Esophagus mucosa (tissue), 1 donor: ENCODE data around the gene GCAT. TPM values are rescaled to one million over a fixed set of nuclear protein-coding genes. Genes with fewer than 3 reads are reported as not detected.
"Not testable (repeated sequence)": the region's sequence is repeated elsewhere in the genome, so short reads cannot be mapped to it uniquely, and the experiment has no call there.

Experiments
- ATAC-seq: fragments of 200-7000 bp; cut with Tn5 transposase; one replicate; pipeline ENCODE4 v1.9.1; 2020
- total RNA-seq: library from RNA; stranded (reverse); gene quantifications from one replicate; pipeline ENCODE4 v1.2.4, GENCODE V29; 2023
- donor health status: DM: yes; HTN: yes; CAD: no.

GCAT gene
- total RNA-seq, 1 donor from 2014 or later, result 21.7 TPM

DNA sequence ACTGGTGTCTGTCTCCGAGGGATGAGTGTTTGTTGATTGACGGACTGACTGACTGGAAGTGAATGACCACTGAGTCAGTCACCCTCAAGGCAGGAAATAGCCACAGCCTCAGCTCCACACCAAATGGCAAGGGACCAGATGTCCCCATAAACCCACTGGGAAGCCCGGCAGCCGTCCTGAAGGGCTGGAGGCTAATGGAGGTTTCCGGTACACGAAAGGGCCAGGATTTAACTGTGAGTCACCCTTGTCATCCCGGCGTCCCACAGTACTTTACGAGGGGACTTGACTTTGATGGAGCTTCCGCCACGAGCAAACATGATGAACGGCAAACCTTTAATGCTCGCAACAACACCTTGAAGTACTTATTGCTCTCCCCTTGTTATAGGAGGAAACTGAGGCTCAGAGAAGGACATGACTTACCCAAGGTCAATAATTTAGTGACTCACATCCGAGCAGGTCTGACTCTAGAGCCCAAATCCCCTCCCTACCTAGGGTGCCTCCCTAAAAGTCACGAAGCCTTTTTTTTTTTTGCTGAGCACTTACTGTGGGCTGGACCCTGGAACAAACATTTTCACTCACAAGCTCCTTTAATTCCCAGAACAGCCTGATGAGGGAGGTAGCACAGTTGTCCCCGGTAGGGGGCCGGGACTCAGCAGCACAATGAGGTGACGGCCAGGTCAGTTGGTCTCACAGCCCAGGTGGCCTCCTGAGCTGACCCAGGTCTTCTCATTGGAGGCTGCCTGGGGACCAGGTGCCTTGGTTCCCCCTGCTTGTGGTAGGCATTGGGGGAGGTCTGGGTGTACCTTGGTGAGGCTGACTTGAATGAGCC is 25.2 kb upstream of the GCAT start:
- peak; percentile 36 for ATAC-seq

DNA sequence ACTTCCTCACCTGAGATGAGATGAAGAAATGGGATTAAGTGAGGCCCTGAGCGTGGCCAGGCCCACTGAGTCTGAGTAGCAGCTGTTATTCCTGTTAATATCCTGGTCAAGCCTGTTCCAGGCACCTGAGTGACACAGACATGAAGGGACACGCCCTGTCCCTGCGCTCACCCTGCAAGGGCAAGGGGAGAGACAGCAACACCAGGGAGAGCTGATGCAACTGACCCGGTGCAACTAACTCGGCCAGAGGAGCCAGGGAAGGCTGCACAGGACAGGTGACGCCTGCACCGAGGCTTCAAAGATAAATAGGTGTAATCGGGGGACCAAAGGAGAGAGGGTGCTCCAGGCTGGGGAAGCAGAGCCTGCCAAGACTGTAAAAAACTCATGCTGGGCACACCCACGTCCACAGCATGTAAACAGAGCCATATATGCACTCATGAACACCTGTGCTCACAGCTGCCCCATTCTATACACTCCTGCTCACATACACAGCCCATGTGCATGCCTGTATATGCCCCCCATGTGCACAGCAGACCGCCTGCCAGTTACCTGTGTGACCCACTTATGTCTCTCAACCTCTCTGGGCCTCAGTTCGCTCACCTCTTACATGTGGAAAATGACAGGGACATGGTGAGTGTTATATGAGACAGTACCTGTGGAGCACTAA is 22.8 kb upstream of the GCAT start:
- ATAC-seq, result peak; percentile 91

- ATAC-seq, result no peak
Observed at GRCh38 chr22:37790234-37790633, 17.5 kb upstream of the GCAT start.

- peak; percentile 80 for ATAC-seq
Observed at GRCh38 chr22:37792494-37792893, 15.2 kb upstream of the GCAT start.

DNA sequence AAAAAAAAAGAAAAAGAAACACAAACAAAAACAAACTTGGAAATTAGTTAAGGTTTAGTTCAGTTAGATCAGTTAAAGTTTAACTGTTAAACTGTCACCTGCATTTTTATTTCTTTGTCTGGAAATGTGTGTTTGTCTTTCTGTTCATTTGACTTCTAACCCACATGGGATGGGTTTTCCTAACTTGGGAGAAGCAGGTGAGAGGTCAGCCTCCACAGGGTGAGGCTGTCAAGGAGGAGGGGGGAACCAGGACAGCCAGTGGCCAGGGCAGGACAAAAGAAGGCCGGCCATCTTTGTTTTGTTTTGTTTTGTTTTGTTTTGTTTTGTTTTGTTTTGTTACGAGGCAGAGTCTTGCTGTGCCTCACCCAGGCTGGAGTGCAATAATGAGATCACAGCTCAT is 13.4 kb upstream of the GCAT start:
- no peak for ATAC-seq

DNA sequence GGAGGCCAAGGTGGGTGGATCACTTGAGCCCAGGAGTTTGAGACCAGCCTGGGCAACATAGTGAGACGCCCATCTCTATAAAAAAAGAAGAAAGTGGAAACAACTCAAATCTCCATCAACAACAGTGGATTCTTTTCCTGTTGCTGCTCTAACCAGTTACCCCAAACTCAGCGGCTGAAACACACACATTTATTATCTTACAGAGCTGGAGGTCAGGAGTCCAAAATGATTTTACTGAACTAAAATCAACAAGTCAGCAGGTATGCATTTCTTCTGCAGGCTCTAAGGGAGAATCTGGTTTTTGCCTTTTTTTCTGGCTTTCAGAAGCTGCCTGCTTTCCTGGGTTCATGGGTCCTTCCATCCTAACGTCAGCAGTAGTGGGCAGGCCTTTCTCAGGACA is 11.7 kb upstream of the GCAT start:
- ATAC-seq, result no peak

DNA sequence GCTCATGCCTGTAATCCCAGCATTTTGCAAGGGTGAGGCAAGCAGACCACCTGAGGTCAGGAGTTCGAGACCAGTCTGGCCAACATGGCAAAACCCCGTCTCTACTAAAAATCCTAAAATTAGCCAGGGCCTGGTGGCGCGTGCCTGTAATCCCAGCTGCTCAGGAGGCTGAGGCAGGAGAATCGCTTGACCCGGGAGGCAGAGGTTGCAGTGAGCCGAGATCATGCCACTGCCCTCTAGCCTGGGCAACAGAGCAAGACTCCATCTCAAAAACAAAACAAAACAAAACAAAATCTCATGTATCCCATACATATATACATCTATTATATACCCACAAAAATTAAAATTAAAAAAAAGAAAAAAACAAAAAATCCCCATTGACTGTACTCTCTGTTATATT is 10.5 kb upstream of the GCAT start:
- not testable (repeated sequence) for ATAC-seq

GRCh38 chr22:37797874-37798500 is 9.7 kb upstream of the GCAT start:
- no peak for ATAC-seq

DNA sequence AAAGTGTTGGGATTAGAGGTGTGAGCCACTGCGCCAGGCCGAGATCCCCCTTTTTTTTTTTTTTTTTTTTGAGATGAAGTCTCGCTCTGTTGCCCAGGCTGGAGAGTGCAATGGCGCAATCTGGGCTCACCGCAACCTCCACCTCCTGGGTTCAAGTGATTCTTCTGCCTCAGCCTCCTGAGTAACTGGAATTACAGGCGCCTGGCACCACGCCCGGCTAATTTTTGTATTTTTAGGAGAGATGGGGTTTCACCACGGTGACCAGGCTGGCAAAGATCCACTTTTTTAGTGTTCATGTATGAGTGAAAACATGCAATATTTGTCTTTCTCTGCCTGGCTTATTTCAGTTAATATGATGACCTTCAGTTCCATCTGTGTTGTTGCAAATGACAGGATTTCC is 7.8 kb upstream of the GCAT start:
- ATAC-seq, result not testable (repeated sequence)

DNA sequence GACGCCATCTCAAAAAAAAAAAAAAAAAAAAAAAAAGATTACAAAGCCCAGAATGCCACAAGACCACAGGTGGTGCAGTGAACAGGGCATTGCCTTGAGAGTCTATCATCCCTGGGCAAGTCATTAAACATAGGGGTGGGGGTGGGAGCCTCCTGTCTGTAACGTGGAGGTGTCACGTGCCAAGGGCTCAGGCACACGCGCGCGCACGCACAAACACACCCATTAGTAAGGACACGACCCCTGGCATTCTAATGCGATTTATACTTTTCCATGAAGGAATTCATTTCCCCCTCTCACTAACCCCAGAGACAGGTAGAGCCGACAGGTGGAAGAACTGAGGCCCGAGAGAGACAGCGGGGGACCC is 5.8 kb upstream of the GCAT start:
- no peak for ATAC-seq

- peak; percentile 4 for ATAC-seq
Observed at GRCh38 chr22:37802310-37803194, 5.2 kb upstream of the GCAT start.

DNA sequence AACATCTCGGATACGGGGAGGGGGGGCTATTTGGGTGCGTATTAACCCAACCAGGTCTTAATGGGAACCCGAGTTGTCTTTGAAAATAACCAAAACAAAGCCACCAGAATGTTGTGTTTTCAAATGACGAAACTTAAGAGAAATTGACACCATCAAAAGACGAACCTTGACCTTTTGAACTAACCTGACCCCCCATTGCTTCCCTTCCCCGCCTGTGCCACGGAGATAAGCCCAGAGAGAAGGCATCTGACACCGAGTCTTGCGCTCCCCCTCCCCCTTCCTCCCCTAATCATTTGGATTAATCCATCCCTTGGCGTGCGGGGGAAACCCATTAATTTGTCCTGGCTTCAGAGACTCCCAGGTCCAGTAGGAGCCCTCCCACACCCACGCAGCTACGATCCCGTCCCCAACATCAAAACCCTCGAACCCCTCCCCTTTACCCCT is 4.5 kb upstream of the GCAT start:
- ATAC-seq, result no peak

DNA sequence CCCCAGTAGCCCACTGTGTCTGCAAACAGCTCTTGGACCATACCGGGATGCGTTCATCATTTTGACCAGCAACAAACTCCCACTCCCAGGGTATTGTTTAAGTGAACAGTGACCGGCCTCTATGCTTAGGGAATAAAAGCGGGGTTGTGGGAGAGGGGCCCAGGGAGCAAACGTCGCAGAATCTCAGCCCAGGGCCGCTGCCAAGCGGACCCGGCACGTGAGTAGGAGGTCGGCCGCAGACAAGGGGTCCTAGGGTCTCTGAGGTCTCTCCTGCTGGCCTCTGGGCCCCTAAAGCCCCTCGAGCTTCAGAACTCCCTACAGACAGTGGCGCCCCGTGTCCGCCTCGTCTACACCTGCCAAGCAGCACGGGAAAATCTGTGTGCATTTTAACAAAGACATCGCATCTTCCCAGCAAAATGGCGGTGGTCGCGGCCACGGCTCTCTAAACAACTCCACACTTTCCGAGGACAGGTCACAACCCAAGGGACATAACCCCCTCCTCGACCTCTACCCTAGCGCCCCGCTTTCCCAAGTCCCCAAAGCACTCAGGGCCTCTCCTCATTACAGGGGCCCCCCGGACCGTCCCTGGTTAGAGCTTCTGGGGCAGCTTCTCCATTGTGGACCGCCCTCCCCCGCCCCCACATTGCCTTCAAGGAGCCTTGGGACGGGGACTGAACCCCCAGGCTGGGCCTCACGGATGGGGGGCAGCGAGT is 3.9 kb upstream of the GCAT start:
- ATAC-seq, result no peak

DNA sequence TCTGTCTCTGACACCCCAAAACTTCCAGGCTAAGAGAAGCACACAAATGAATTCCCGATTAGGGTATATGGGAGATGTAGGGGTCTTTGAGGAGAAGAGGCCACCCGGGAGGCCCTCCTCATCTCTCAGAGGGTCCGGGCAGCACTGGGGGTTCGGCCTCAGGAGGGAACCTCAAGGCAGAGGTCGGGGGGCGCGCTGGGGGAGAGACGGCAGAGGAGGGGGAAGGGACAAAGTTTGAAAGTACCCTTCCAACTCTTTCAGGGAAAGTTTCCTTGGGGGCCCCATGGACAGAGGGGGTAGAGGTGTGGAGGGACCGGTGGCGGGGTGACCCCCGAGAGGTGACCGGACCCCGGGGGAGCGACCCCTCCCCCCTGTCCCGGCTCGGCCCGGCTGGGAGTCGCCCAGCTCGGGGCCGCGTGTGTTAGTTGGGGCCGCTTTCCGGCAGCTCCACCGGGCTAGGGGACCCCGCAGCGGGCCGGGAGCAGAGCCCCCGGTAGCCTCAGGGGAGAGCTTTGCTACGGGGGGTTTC is 3.3 kb upstream of the GCAT start:
- ATAC-seq, result no peak

DNA sequence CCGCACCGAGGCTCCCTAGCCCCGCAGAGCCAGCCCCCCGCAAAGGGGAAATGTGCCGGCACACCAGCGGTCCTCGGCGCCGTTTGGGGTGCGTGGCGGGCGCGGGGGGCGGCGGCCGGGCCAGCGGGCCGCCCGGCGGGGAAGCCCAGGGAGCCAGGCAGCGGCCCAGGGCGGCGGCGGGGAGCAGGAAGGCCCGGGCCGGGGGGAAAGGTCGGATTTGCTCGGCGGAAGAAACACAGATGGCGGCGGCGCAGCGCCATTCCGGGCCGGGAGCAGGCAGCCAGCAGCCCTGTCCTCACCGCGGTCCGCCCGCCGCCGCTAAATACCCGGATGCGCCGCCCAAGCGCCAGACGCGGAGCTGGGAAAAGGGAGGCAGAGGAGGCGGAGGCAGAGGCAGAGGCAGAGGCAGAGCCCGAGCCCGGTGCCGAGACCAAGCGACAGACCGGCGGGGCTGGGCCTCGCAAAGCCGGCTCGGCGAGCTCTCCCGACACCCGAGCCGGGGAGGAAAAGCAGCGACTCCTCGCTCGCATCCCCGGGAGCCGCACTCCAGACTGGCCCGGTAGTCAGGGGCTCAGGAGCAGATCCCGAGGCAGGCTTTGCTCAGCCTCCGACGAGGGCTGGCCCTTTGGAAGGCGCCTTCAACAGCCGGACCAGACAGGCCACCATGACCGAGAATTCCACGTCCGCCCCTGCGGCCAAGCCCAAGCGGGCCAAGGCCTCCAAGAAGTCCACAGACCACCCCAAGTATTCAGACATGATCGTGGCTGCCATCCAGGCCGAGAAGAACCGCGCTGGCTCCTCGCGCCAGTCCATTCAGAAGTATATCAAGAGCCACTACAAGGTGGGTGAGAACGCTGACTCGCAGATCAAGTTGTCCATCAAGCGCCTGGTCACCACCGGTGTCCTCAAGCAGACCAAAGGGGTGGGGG is 2.6 kb upstream of the GCAT start:
- peak; percentile 65 for ATAC-seq

- ATAC-seq, result no peak
Observed at GRCh38 chr22:37805810-37806277, 1.9 kb upstream of the GCAT start.

DNA sequence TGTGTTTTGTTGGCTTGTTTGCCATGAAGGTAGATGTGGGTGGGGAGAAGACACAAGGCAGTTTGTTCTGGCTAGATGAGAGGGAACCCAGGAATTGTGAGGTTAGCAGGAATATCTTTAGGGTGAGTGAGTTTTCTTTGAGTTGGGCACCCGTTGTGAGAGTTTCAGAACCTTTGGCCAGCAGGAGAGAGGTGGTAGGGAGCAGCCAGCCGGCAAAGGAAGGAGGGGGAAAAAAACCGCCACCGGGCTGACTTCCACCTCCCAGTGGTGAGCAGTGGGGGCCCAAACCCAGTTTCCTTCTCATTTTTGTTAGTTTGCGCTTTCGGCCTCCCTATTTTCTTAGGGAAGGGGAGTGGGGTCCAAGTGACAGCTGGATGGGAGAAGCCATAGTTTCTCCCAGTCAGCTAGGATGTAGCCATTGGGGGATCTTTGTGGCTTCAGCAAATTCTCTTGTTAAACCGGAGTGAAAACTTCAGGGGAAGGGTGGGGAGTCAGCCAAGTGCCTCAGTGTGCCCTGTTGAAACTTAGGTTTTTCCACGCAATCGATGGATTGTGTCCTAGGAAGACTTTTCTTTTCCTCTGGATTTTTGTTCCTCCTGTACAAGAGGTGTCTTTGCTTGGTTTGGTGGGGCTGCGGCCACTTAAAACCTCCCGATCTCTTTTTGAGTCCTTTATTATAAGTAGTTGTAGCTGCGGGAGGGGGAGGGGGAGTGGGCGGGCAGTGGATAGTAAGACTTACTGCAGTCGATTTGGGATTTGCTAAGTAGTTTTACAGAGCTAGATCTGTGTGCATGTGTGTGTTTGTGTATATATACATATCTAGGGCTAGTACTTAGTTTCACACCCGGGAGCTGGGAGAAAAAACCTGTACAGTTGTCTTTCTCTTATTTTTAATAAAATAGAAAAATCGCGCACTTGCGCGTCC is 1.1 kb upstream of the GCAT start:
- ATAC-seq, result no peak

- no peak for ATAC-seq
Observed at GRCh38 chr22:37808294-37808657, 542 bp downstream of the GCAT start.

DNA sequence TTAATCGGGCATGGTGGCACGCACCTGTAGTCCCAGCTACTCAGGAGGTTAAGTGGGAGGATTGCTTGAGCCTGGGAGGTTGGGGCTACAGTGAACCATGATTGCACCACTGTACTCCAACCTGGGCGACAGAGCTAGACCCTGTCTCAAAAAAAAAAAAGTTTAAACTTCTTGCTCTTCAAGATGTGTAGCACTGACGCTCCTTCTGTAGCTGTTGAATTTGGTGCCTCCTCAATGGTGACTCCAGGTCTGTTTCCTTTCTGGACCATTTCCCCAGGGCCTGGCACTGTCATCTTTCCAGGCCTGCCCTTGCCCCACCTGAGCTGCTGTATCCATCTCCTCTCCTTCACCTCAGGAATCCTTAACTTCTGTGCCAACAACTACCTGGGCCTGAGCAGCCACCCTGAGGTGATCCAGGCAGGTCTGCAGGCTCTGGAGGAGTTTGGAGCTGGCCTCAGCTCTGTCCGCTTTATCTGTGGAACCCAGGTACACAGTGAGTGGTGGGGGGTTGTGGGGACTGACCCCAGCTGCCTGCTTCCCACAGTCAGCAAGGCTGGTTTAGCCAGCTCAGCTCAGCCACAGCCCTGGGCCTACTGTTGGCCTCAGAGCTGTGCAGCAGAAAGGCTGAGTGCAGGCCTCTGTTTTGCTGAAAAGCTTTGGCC is 2.1 kb downstream of the GCAT start:
- no peak for ATAC-seq
